WTC11 (cell line): ENCODE data around the gene PHLPP2. TPM values are rescaled to one million over a fixed set of nuclear protein-coding genes. Genes with fewer than 3 reads are reported as not detected.

Experiments
- ATAC-seq: fragments of 200-7000 bp; cut with Tn5 transposase; 2 replicates; pipeline ENCODE4 v1.10.0; 2021; ENCODE audit warnings: mild to moderate bottlenecking, moderate library complexity
- CTCF ChIA-PET: fragments of 300-600 bp; sonication (Branson Sonifier 250); formaldehyde crosslinking; loops from one replicate; lab custom pipeline; 2021; ENCODE audit warnings: antibody characterized with exemption; lab: Charles Lee
- POLR2A ChIA-PET: fragments of 350-600 bp; sonication (Branson Sonifier 250); formaldehyde crosslinking; loops from one replicate; lab custom pipeline; 2021; ENCODE audit warnings: antibody characterized with exemption; lab: Charles Lee
- DNase-seq: peaks from one replicate; pipeline ENCODE4 v3.0.0; 2021; ENCODE audit warnings: low spot score
- H3K27ac Mint-ChIP-seq: 2 replicates; pipeline ENCODE4 v1.8.0; 2021; ENCODE audit warnings: mixed read lengths
- H3K27me3 Mint-ChIP-seq: 2 replicates; pipeline ENCODE4 v1.8.0; 2021; ENCODE audit warnings: low read depth, mild to moderate bottlenecking, moderate library complexity, mixed read lengths
- H3K36me3 Mint-ChIP-seq: 2 replicates; pipeline ENCODE4 v1.8.0; 2021; ENCODE audit warnings: mixed read lengths
- H3K4me1 Mint-ChIP-seq: 2 replicates; pipeline ENCODE4 v1.8.0; 2022; ENCODE audit warnings: mixed read lengths
- H3K4me3 Mint-ChIP-seq: 2 replicates; pipeline ENCODE4 v1.8.0; 2021; ENCODE audit warnings: mild to moderate bottlenecking, moderate library complexity, mixed read lengths
- H3K9me3 Mint-ChIP-seq: 2 replicates; pipeline ENCODE4 v1.8.0; 2021; ENCODE audit warnings: mixed read lengths
- TCF7 ChIP-seq: sonication (generic); formaldehyde crosslinking; IDR thresholded peaks from 2 replicates; pipeline ENCODE4 v1.8.0; 2022; ENCODE audit warnings: mild to moderate bottlenecking, low read depth, missing genetic modification reagents, moderate library complexity
- total RNA-seq: library from RNA; stranded (reverse); gene quantifications from 3 replicates; pipeline ENCODE4 v1.2.3, GENCODE V29; 2021
- TF ChIP-seq, protein P1 (sequence below): sonication (generic); formaldehyde crosslinking; IDR thresholded peaks from 2 replicates; pipeline ENCODE4 v1.8.0; 2022; ENCODE audit warnings: mild to moderate bottlenecking, missing genetic modification reagents
- TF ChIP-seq, protein P2 (sequence below): sonication (generic); formaldehyde crosslinking; IDR thresholded peaks from 2 replicates; pipeline ENCODE4 v1.8.1; 2023; ENCODE audit warnings: mild to moderate bottlenecking, missing genetic modification reagents
- TF ChIP-seq, protein P3 (sequence below): sonication (generic); formaldehyde crosslinking; IDR thresholded peaks from 2 replicates; pipeline ENCODE4 v1.8.1; 2022; ENCODE audit warnings: missing genetic modification reagents, borderline replicate concordance
- TF ChIP-seq, protein P4 (sequence below): sonication (generic); formaldehyde crosslinking; IDR thresholded peaks from 2 replicates; pipeline ENCODE4 v1.8.1; 2023; ENCODE audit warnings: mild to moderate bottlenecking, missing genetic modification reagents
- TF ChIP-seq, protein P5 (sequence below): sonication (generic); formaldehyde crosslinking; IDR thresholded peaks from 2 replicates; pipeline ENCODE4 v1.8.1; 2023; ENCODE audit warnings: mild to moderate bottlenecking, moderate library complexity, missing genetic modification reagents
- TF ChIP-seq, protein P6 (sequence below): sonication (generic); formaldehyde crosslinking; IDR thresholded peaks from 2 replicates; pipeline ENCODE4 v1.8.0; 2022; ENCODE audit warnings: mild to moderate bottlenecking, missing genetic modification reagents
- TF ChIP-seq, protein P7 (sequence below): fragments of 200-600 bp; IDR thresholded peaks from 2 replicates; pipeline ENCODE4 v1.8.0; 2022; ENCODE audit warnings: antibody characterized with exemption

PHLPP2 gene
- total RNA-seq, 1 experiment from 2014 or later = 29.3 TPM

DNA sequence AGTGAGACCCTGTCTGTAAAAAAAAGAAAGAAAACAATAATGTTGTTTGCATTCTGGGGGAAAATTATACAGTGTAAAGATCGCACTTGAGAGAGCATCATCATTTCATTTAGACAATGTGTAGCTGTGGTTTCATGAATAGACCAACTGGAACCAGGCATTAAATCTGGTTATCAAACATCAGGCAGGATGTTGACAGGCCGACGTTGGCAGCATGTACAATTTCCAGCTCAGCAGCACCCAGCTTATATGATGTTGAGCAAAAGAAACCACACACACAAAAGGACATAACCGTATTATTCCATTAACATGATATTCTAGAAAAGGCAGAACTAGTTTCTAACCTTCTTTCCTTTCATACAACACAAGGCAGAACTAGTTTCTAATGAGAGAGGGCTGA, 92.7 kb downstream of the PHLPP2 start (continued):
- TF ChIP-seq, protein P1, sequence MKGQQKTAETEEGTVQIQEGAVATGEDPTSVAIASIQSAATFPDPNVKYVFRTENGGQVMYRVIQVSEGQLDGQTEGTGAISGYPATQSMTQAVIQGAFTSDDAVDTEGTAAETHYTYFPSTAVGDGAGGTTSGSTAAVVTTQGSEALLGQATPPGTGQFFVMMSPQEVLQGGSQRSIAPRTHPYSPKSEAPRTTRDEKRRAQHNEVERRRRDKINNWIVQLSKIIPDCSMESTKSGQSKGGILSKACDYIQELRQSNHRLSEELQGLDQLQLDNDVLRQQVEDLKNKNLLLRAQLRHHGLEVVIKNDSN = no peak
- TF ChIP-seq TCF7 (CRISPR knock-in tag) = no peak
- TF ChIP-seq, protein P2, sequence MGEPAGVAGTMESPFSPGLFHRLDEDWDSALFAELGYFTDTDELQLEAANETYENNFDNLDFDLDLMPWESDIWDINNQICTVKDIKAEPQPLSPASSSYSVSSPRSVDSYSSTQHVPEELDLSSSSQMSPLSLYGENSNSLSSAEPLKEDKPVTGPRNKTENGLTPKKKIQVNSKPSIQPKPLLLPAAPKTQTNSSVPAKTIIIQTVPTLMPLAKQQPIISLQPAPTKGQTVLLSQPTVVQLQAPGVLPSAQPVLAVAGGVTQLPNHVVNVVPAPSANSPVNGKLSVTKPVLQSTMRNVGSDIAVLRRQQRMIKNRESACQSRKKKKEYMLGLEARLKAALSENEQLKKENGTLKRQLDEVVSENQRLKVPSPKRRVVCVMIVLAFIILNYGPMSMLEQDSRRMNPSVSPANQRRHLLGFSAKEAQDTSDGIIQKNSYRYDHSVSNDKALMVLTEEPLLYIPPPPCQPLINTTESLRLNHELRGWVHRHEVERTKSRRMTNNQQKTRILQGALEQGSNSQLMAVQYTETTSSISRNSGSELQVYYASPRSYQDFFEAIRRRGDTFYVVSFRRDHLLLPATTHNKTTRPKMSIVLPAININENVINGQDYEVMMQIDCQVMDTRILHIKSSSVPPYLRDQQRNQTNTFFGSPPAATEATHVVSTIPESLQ (CRISPR knock-in tag) = no peak
- TF ChIP-seq, protein P3, sequence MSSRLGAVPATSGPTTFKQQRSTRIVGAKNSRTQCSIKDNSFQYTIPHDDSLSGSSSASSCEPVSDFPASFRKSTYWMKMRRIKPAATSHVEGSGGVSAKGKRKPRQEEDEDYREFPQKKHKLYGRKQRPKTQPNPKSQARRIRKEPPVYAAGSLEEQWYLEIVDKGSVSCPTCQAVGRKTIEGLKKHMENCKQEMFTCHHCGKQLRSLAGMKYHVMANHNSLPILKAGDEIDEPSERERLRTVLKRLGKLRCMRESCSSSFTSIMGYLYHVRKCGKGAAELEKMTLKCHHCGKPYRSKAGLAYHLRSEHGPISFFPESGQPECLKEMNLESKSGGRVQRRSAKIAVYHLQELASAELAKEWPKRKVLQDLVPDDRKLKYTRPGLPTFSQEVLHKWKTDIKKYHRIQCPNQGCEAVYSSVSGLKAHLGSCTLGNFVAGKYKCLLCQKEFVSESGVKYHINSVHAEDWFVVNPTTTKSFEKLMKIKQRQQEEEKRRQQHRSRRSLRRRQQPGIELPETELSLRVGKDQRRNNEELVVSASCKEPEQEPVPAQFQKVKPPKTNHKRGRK = no peak
- TF ChIP-seq, all 79 proteins: peak for 0

DNA sequence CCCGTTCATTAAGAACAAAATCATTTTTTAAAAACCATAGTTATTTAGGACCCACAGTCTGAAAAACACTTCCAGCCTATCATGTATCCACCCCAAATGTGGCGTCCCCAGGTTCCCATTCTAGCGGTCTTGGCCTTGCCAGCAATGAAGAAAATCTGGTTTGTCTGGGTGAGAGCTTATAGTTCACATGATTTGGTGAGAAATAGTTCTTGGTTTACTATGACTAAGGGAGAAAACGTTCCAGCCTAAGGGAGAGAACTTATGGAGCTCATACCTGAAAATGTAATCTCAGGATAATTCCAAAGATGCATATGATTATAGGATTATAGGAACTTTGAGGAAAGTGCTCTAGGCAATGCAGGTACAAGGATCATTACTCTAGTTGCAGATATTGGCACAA, 93.7 kb downstream of the PHLPP2 start:
- no peak for DNase-seq
- CTCF ChIA-PET = interaction anchor here (1.3 kb wide), 1 partner anchor 19 kb away, joined by 4 read pairs; no protein-coding TSS in a partner anchor
- POLR2A ChIA-PET = no interaction called here
- ATAC-seq = no peak
- TF ChIP-seq, protein P4, sequence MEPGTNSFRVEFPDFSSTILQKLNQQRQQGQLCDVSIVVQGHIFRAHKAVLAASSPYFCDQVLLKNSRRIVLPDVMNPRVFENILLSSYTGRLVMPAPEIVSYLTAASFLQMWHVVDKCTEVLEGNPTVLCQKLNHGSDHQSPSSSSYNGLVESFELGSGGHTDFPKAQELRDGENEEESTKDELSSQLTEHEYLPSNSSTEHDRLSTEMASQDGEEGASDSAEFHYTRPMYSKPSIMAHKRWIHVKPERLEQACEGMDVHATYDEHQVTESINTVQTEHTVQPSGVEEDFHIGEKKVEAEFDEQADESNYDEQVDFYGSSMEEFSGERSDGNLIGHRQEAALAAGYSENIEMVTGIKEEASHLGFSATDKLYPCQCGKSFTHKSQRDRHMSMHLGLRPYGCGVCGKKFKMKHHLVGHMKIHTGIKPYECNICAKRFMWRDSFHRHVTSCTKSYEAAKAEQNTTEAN (CRISPR knock-in tag) = no peak
- TF ChIP-seq, protein P5, sequence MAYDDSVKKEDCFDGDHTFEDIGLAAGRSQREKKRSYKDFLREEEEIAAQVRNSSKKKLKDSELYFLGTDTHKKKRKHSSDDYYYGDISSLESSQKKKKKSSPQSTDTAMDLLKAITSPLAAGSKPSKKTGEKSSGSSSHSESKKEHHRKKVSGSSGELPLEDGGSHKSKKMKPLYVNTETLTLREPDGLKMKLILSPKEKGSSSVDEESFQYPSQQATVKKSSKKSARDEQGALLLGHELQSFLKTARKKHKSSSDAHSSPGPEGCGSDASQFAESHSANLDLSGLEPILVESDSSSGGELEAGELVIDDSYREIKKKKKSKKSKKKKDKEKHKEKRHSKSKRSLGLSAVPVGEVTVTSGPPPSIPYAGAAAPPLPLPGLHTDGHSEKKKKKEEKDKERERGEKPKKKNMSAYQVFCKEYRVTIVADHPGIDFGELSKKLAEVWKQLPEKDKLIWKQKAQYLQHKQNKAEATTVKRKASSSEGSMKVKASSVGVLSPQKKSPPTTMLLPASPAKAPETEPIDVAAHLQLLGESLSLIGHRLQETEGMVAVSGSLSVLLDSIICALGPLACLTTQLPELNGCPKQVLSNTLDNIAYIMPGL (CRISPR knock-in tag) = no peak
- TF ChIP-seq, protein P6, sequence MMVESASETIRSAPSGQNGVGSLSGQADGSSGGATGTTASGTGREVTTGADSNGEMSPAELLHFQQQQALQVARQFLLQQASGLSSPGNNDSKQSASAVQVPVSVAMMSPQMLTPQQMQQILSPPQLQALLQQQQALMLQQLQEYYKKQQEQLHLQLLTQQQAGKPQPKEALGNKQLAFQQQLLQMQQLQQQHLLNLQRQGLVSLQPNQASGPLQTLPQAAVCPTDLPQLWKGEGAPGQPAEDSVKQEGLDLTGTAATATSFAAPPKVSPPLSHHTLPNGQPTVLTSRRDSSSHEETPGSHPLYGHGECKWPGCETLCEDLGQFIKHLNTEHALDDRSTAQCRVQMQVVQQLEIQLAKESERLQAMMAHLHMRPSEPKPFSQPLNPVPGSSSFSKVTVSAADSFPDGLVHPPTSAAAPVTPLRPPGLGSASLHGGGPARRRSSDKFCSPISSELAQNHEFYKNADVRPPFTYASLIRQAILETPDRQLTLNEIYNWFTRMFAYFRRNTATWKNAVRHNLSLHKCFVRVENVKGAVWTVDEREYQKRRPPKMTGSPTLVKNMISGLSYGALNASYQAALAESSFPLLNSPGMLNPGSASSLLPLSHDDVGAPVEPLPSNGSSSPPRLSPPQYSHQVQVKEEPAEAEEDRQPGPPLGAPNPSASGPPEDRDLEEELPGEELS (CRISPR knock-in tag) = no peak
- TF ChIP-seq, protein P7, sequence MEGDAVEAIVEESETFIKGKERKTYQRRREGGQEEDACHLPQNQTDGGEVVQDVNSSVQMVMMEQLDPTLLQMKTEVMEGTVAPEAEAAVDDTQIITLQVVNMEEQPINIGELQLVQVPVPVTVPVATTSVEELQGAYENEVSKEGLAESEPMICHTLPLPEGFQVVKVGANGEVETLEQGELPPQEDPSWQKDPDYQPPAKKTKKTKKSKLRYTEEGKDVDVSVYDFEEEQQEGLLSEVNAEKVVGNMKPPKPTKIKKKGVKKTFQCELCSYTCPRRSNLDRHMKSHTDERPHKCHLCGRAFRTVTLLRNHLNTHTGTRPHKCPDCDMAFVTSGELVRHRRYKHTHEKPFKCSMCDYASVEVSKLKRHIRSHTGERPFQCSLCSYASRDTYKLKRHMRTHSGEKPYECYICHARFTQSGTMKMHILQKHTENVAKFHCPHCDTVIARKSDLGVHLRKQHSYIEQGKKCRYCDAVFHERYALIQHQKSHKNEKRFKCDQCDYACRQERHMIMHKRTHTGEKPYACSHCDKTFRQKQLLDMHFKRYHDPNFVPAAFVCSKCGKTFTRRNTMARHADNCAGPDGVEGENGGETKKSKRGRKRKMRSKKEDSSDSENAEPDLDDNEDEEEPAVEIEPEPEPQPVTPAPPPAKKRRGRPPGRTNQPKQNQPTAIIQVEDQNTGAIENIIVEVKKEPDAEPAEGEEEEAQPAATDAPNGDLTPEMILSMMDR = no peak
- TF ChIP-seq, protein P2 (CRISPR knock-in tag) = no peak
- peaks cover 27% of the 10 kb centered on the region for H3K4me1 Mint-ChIP-seq
- peaks cover 55% of the 10 kb centered on the region for H3K36me3 Mint-ChIP-seq
- H3K9me3 Mint-ChIP-seq = no peaks in the 10 kb centered on the region
- H3K27me3 Mint-ChIP-seq = no peaks in the 10 kb centered on the region
- H3K27ac Mint-ChIP-seq = no peak overlapping the region
- no peak overlapping the region for H3K4me3 Mint-ChIP-seq
